H9 (cell line): ENCODE results near the gene NKIRAS1. TPM values are rescaled to one million over a fixed set of nuclear protein-coding genes. Genes with fewer than 3 reads are reported as not detected.
"Not testable (repeated sequence)": the region's sequence is repeated elsewhere in the genome, so short reads cannot be mapped to it uniquely, and the experiment has no call there.

Experiments used
- DNase-seq: peaks from one replicate; pipeline ENCODE4 v3.0.0-alpha.2; 2017
- H2AFZ ChIP-seq: one replicate; pipeline ENCODE4 v1.6.1; 2013; ENCODE audit warnings: mild to moderate bottlenecking, low read length, control low read depth, moderate library complexity
- H2AK5ac ChIP-seq: 2 replicates; pipeline ENCODE4 v1.6.1; 2013; ENCODE audit warnings: low read length, control low read depth, mixed read lengths; ENCODE audit not compliant: insufficient read length
- H2BK120ac ChIP-seq: one replicate; pipeline ENCODE4 v1.6.1; 2013; ENCODE audit warnings: low read depth, mild to moderate bottlenecking, low read length, control low read depth, inconsistent platforms; ENCODE audit not compliant: poor library complexity, severe bottlenecking
- H2BK12ac ChIP-seq: 2 replicates; pipeline ENCODE4 v1.6.1; 2013; ENCODE audit warnings: low read length, control low read depth, mixed read lengths, low read depth; ENCODE audit not compliant: insufficient read length
- H2BK15ac ChIP-seq: 2 replicates; pipeline ENCODE4 v1.6.1; 2013; ENCODE audit warnings: low read depth, low read length, control low read depth
- H2BK20ac ChIP-seq: one replicate; pipeline ENCODE4 v1.6.1; 2013; ENCODE audit warnings: low read depth, mild to moderate bottlenecking, low read length, control low read depth, inconsistent platforms; ENCODE audit not compliant: poor library complexity, severe bottlenecking
- H2BK5ac ChIP-seq: 2 replicates; pipeline ENCODE4 v1.6.1; 2013; ENCODE audit warnings: low read length, control low read depth, mixed read lengths; ENCODE audit not compliant: insufficient read length
- H3K14ac ChIP-seq: 2 replicates; pipeline ENCODE4 v1.6.1; 2013; ENCODE audit warnings: low read length, control low read depth; ENCODE audit not compliant: insufficient read depth
- H3K18ac ChIP-seq: 2 replicates; pipeline ENCODE4 v1.6.1; 2013; ENCODE audit warnings: low read depth, mild to moderate bottlenecking, mixed read lengths, low read length, control low read depth; ENCODE audit not compliant: insufficient read length
- H3K23ac ChIP-seq: 2 replicates; pipeline ENCODE4 v1.6.1; 2013; ENCODE audit warnings: low read length, control low read depth, mixed read lengths, low read depth; ENCODE audit not compliant: insufficient read length
- H3K23me2 ChIP-seq: 2 replicates; pipeline ENCODE4 v1.6.1; 2013; ENCODE audit warnings: low read depth, mild to moderate bottlenecking, mixed read lengths, low read length, control low read depth; ENCODE audit not compliant: insufficient read length, poor library complexity, severe bottlenecking
- H3K27ac ChIP-seq: 2 replicates; pipeline ENCODE4 v1.5.1; 2013; ENCODE audit warnings: low read length, control low read depth, mixed read lengths, low read depth; ENCODE audit not compliant: insufficient read length
- H3K27me3 ChIP-seq: 2 replicates; pipeline ENCODE4 v1.6.1; 2013; ENCODE audit warnings: low read length, control low read depth, inconsistent platforms; ENCODE audit not compliant: insufficient read depth
- H3K4ac ChIP-seq: 2 replicates; pipeline ENCODE4 v1.6.1; 2013; ENCODE audit warnings: low read depth, mild to moderate bottlenecking, control low read depth, inconsistent platforms, low read length, moderate library complexity
- H3K4me1 ChIP-seq: 2 replicates; pipeline ENCODE4 v1.6.1; 2013; ENCODE audit warnings: low read length, control low read depth, inconsistent platforms; ENCODE audit not compliant: insufficient read depth
- H3K4me2 ChIP-seq: 2 replicates; pipeline ENCODE4 v1.6.1; 2013; ENCODE audit warnings: low read length, control low read depth, mixed read lengths; ENCODE audit not compliant: insufficient read length, insufficient read depth
- H3K56ac ChIP-seq: 2 replicates; pipeline ENCODE4 v1.6.1; 2013; ENCODE audit warnings: low read depth, mild to moderate bottlenecking, mixed read lengths, low read length, control low read depth; ENCODE audit not compliant: insufficient read length
- H3K79me1 ChIP-seq: 2 replicates; pipeline ENCODE4 v1.6.1; 2013; ENCODE audit warnings: low read depth, mild to moderate bottlenecking, moderate library complexity, low read length, control low read depth, inconsistent platforms; ENCODE audit not compliant: insufficient read depth, poor library complexity, severe bottlenecking
- H3K79me2 ChIP-seq: 2 replicates; pipeline ENCODE4 v1.6.1; 2013; ENCODE audit warnings: low read length, control low read depth, inconsistent platforms; ENCODE audit not compliant: insufficient read depth
- H3K9ac ChIP-seq: 2 replicates; pipeline ENCODE4 v1.6.1; 2013; ENCODE audit warnings: low read length, control low read depth, mixed read lengths; ENCODE audit not compliant: insufficient read length; ENCODE audit errors: extremely low read depth
- H3K9me3 ChIP-seq: one replicate; pipeline ENCODE4 v1.6.1; 2013; ENCODE audit warnings: low read depth, low read length, inconsistent platforms; ENCODE audit not compliant: control insufficient read depth
- H3T11ph ChIP-seq: one replicate; pipeline ENCODE4 v1.6.1; 2013; ENCODE audit warnings: mild to moderate bottlenecking, low read length, control low read depth, inconsistent platforms
- H4K20me1 ChIP-seq: one replicate; pipeline ENCODE4 v1.6.1; 2013; ENCODE audit not compliant: control insufficient read depth, insufficient read length, insufficient read depth
- H4K5ac ChIP-seq: 2 replicates; pipeline ENCODE4 v1.6.1; 2013; ENCODE audit warnings: low read depth, mild to moderate bottlenecking, mixed read lengths, low read length, control low read depth; ENCODE audit not compliant: insufficient read length
- H4K8ac ChIP-seq: replicated peaks from 2 replicates; pipeline ENCODE4 v1.6.1; 2013; ENCODE audit warnings: low read length, control low read depth, mixed read lengths, low read depth; ENCODE audit not compliant: insufficient read length
- H4K91ac ChIP-seq: 2 replicates; pipeline ENCODE4 v1.6.1; 2013; ENCODE audit warnings: low read depth, mild to moderate bottlenecking, moderate library complexity, mixed read lengths, low read length, control low read depth; ENCODE audit not compliant: insufficient read length
- H3K27ac Mint-ChIP-seq, 3 experiments: 2 replicates in 2 of 3; 3 replicates in 1 of 3; pipeline ENCODE4 v1.8.0; 2020 to 2021; ENCODE audit warnings: mixed read lengths in 3 of 3, mild to moderate bottlenecking in 1 of 3, moderate library complexity in 1 of 3
- H3K27me3 Mint-ChIP-seq: 2 replicates; pipeline ENCODE4 v1.8.0; 2021; ENCODE audit warnings: low read depth, mild to moderate bottlenecking, moderate library complexity, mixed read lengths
- H3K36me3 Mint-ChIP-seq, 3 experiments: 2 replicates in 2 of 3; 3 replicates in 1 of 3; pipeline ENCODE4 v1.8.0; 2020 to 2021; ENCODE audit warnings: low read depth in 3 of 3, mixed read lengths in 3 of 3; ENCODE audit not compliant: insufficient read depth in 1 of 3
- H3K4me1 Mint-ChIP-seq, 2 experiments: 2 replicates each; pipeline ENCODE4 v1.8.0; 2020; ENCODE audit warnings: mixed read lengths in 2 of 2
- H3K4me3 Mint-ChIP-seq, 2 experiments: 2 replicates in 1 of 2; 3 replicates in 1 of 2; pipeline ENCODE4 v1.8.0; 2020 to 2021; ENCODE audit warnings: mild to moderate bottlenecking in 2 of 2, mixed read lengths in 2 of 2, moderate library complexity in 1 of 2
- H3K9me3 Mint-ChIP-seq, 2 experiments: 2 replicates in 1 of 2; 3 replicates in 1 of 2; pipeline ENCODE4 v1.8.0; 2020; ENCODE audit warnings: mild to moderate bottlenecking in 2 of 2, mixed read lengths in 2 of 2, moderate library complexity in 1 of 2
- WGBS: extraction: QIAGEN DNeasy Blood & Tissue Kit; methylation state at CpG from one replicate; pipeline ENCODE4 v1.1.7; 2013; ENCODE audit warnings: missing lambda C conversion rate, low lambda C conversion rate, mixed read lengths; ENCODE audit not compliant: insufficient read length; ENCODE audit errors: extremely low coverage; 5-methylcytosine and 5-hydroxymethylcytosine counted together
- total RNA-seq: library from RNA; stranded (reverse); gene quantifications from 2 replicates; pipeline ENCODE4 v1.2.1, GENCODE V29; 2021
- TF ChIP-seq, protein P1 (sequence below): fragments of 200-600 bp; sonication (generic); conservative IDR thresholded peaks from 3 replicates; pipeline ENCODE4 v1.8.0; 2021; ENCODE audit warnings: antibody characterized with exemption, mild to moderate bottlenecking

The NKIRAS1 gene
- total RNA-seq, 1 experiment from 2014 or later = 6.1 TPM

DNA sequence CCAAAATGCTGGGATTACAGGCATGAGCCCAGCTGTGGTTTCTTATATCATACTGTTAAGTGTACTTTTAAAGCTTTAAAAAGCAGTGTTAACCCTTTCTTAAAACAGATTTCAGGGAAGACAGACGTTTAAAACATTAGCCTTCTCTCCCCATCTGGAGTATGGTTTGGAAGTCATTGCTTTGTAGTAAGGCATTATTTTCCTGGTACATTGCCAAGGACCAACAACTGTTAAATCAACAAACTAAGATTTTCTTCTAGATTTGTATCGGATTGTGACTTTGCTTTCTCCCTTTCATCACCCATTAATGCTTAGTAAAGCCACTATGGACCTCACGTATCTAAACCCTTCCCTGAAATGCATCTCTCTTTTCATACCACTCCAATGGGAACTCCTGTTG is 60.5 kb downstream of the NKIRAS1 start:
- no peak overlapping the region for H3T11ph ChIP-seq
- H3K18ac ChIP-seq = no peak overlapping the region
- no peaks in the 10 kb centered on the region; the same call in 1 of the 2 replicates for H3K4me1 ChIP-seq
- DNase-seq = no peak
- peaks cover under 1 to 4% of the 10 kb centered on the region in 2 experiments; a peak in 3 of 5 replicates for H3K9me3 Mint-ChIP-seq
- no peaks in the 10 kb centered on the region for H3K27me3 Mint-ChIP-seq
- no peaks in the 10 kb centered on the region for H3K27me3 ChIP-seq
- H4K20me1 ChIP-seq = no peaks in the 10 kb centered on the region
- no peak overlapping the region for H3K9ac ChIP-seq
- H4K8ac ChIP-seq = no peak overlapping the region
- peak overlapping the region in 1 of 3 experiments; percentile 28; a peak in 2 of 7 replicates for H3K27ac Mint-ChIP-seq
- peaks cover 17 to 25% (median 22%) of the 10 kb centered on the region in 3 experiments for H3K36me3 Mint-ChIP-seq
- H3K23ac ChIP-seq = no peak overlapping the region
- no peak overlapping the region for H3K27ac ChIP-seq
- H2AFZ ChIP-seq = no peak overlapping the region
- H3K14ac ChIP-seq = no peak overlapping the region
- no peak overlapping the region for H3K56ac ChIP-seq
- peaks cover 13% of the 10 kb centered on the region for H3K79me1 ChIP-seq
- no peaks in the 10 kb centered on the region for H3K23me2 ChIP-seq
- no peak overlapping the region for H3K4me3 Mint-ChIP-seq
- H2BK20ac ChIP-seq = no peak overlapping the region
- no peak overlapping the region for H4K91ac ChIP-seq
- no peak overlapping the region for H2BK120ac ChIP-seq
- no peaks in the 10 kb centered on the region for H3K9me3 ChIP-seq
- no peak overlapping the region for H3K4ac ChIP-seq
- H2AK5ac ChIP-seq = no peak overlapping the region
- no peak overlapping the region for H2BK15ac ChIP-seq
- TF ChIP-seq, protein P1, sequence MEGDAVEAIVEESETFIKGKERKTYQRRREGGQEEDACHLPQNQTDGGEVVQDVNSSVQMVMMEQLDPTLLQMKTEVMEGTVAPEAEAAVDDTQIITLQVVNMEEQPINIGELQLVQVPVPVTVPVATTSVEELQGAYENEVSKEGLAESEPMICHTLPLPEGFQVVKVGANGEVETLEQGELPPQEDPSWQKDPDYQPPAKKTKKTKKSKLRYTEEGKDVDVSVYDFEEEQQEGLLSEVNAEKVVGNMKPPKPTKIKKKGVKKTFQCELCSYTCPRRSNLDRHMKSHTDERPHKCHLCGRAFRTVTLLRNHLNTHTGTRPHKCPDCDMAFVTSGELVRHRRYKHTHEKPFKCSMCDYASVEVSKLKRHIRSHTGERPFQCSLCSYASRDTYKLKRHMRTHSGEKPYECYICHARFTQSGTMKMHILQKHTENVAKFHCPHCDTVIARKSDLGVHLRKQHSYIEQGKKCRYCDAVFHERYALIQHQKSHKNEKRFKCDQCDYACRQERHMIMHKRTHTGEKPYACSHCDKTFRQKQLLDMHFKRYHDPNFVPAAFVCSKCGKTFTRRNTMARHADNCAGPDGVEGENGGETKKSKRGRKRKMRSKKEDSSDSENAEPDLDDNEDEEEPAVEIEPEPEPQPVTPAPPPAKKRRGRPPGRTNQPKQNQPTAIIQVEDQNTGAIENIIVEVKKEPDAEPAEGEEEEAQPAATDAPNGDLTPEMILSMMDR = no peak
- peaks cover 12% of the 10 kb centered on the region; the same call in 1 of the 2 replicates for H3K79me2 ChIP-seq
- no peak overlapping the region for H2BK12ac ChIP-seq
- H3K4me2 ChIP-seq = no peak overlapping the region
- no peak overlapping the region for H2BK5ac ChIP-seq
- no peak overlapping the region for H4K5ac ChIP-seq
- WGBS = no CpG with 5 or more reads among the region's 3 CpGs
- peaks cover 20 to 31% of the 10 kb centered on the region in 2 experiments for H3K4me1 Mint-ChIP-seq

DNA sequence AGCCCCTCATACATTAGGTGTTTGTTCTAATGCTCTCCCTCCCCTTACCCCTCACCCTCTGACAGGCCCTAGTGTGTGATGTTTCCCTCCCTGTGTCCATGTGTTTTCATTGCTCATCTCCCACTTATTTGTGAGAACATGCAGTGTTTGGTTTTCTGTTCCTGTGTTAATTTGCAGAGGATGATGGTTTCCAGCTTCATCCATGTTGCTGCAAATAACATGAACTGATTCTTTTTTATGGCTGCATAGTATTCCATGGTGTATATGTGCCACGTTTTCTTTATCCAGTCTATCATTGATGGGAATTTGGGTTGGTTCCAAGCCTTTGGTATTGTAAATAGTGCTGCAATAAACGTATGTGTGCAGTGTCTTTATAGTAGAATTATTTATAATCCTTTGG is 67.3 kb downstream of the NKIRAS1 start:
- not testable (repeated sequence) for H3T11ph ChIP-seq, H3K27me3 Mint-ChIP-seq, H3K56ac ChIP-seq, H3K27ac Mint-ChIP-seq, H3K79me1 ChIP-seq, H3K9me3 ChIP-seq, DNase-seq, H4K8ac ChIP-seq, H3K9ac ChIP-seq, H3K9me3 Mint-ChIP-seq, H4K91ac ChIP-seq, H2BK15ac ChIP-seq, H3K27ac ChIP-seq, H2AFZ ChIP-seq, H2BK120ac ChIP-seq, H3K23me2 ChIP-seq, H2BK12ac ChIP-seq, H3K4me1 Mint-ChIP-seq, H3K4me1 ChIP-seq, H3K23ac ChIP-seq, H3K4me2 ChIP-seq, H3K18ac ChIP-seq, H3K14ac ChIP-seq, H4K20me1 ChIP-seq, H2BK20ac ChIP-seq, H3K4ac ChIP-seq, H2BK5ac ChIP-seq, H3K27me3 ChIP-seq, H3K79me2 ChIP-seq, H4K5ac ChIP-seq, H2AK5ac ChIP-seq, H3K4me3 Mint-ChIP-seq
- WGBS = no CpG with 5 or more reads among the region's 2 CpGs
- peaks cover 29 to 32% (median 30%) of the 10 kb centered on the region in 3 experiments for H3K36me3 Mint-ChIP-seq
